Naive thymus-derived CD4-positive, alpha-beta T cell (primary cell): ENCODE data around the gene RMC1. TPM values are rescaled to one million over a fixed set of nuclear protein-coding genes. Genes with fewer than 3 reads are reported as not detected.
A peak's percentile ranks its signal among the peaks of the same experiment; 100 is the strongest.

ENCODE experiments used
- ATAC-seq: fragments of 150-1000 bp; cut with Tn5 transposase; 2 replicates; pipeline ENCODE4 v1.10.0; 2021; ENCODE audit warnings: mild to moderate bottlenecking, moderate library complexity
- CTCF ChIA-PET: fragments of 350-600 bp; sonication (Branson Sonifier 250); formaldehyde crosslinking; loops from one replicate; lab custom pipeline; 2021; ENCODE audit warnings: antibody characterized with exemption; lab: Charles Lee
- POLR2A ChIA-PET: fragments of 350-600 bp; sonication (Branson Sonifier 250); formaldehyde crosslinking; loops from one replicate; lab custom pipeline; 2021; ENCODE audit warnings: antibody characterized with exemption, inconsistent platforms; lab: Charles Lee
- DNase-seq, 9 donors: peaks; one replicate each; pipeline versions ENCODE4 v3.0.0 to v3.0.0-alpha.2; 2020 to 2022; ENCODE audit warnings: mixed read lengths in 1 of 9
- H3K27ac ChIP-seq: one replicate; pipeline ENCODE4 v1.7.0; 2013; ENCODE audit warnings: mild to moderate bottlenecking, low read depth, low read length, moderate library complexity
- H3K27me3 ChIP-seq, 2 donors: one replicate each; pipeline ENCODE4 v1.7.0; 2013; ENCODE audit warnings: low read length in 2 of 2, mild to moderate bottlenecking in 2 of 2, moderate library complexity in 2 of 2; ENCODE audit not compliant: control insufficient read depth in 2 of 2, insufficient read depth in 2 of 2
- H3K36me3 ChIP-seq, 3 experiments: 1 replicate in 2 of 3; 2 replicates in 1 of 3; pipeline ENCODE4 v1.7.0; 2013; ENCODE audit warnings: low read length in 3 of 3, mild to moderate bottlenecking in 3 of 3, moderate library complexity in 1 of 3; ENCODE audit not compliant: insufficient read depth in 3 of 3, control insufficient read depth in 2 of 3
- H3K4me1 ChIP-seq, 2 donors: one replicate each; pipeline ENCODE4 v1.7.0; 2013; ENCODE audit warnings: low read length in 2 of 2, mild to moderate bottlenecking in 2 of 2, moderate library complexity in 1 of 2; ENCODE audit not compliant: control insufficient read depth in 2 of 2, insufficient read depth in 2 of 2
- H3K4me3 ChIP-seq: 2 replicates; pipeline ENCODE4 v1.7.0; 2013; ENCODE audit warnings: mild to moderate bottlenecking, low read length
- H3K9me3 ChIP-seq, 3 experiments: 1 replicate in 2 of 3; 2 replicates in 1 of 3; pipeline ENCODE4 v1.7.0; 2013; ENCODE audit warnings: low read length in 3 of 3; ENCODE audit not compliant: control insufficient read depth in 2 of 3
- H3K27ac Mint-ChIP-seq, 9 donors: one replicate each; pipeline ENCODE4 v1.8.0; 2020 to 2022; ENCODE audit warnings: mixed read lengths in 9 of 9, mild to moderate bottlenecking in 8 of 9, moderate library complexity in 5 of 9, inconsistent platforms in 2 of 9
- H3K27me3 Mint-ChIP-seq, 5 donors: one replicate each; pipeline ENCODE4 v1.8.0; 2021 to 2022; ENCODE audit warnings: mixed read lengths in 5 of 5, mild to moderate bottlenecking in 1 of 5
- H3K36me3 Mint-ChIP-seq, 5 donors: one replicate each; pipeline ENCODE4 v1.8.0; 2020 to 2022; ENCODE audit warnings: mixed read lengths in 5 of 5, mild to moderate bottlenecking in 3 of 5, inconsistent platforms in 1 of 5
- H3K4me1 Mint-ChIP-seq, 7 donors: one replicate each; pipeline ENCODE4 v1.8.0; 2020 to 2022; ENCODE audit warnings: mixed read lengths in 7 of 7, mild to moderate bottlenecking in 3 of 7, inconsistent platforms in 1 of 7
- H3K4me3 Mint-ChIP-seq, 10 donors: one replicate each; pipeline ENCODE4 v1.8.0; 2020 to 2022; ENCODE audit warnings: mild to moderate bottlenecking in 10 of 10, mixed read lengths in 10 of 10, moderate library complexity in 6 of 10, inconsistent platforms in 2 of 10
- H3K9me3 Mint-ChIP-seq, 11 donors: one replicate each; pipeline ENCODE4 v1.8.0; 2020 to 2022; ENCODE audit warnings: mixed read lengths in 11 of 11, mild to moderate bottlenecking in 4 of 11, inconsistent platforms in 1 of 11, moderate library complexity in 1 of 11
- intact Hi-C, 2 donors: fragments of 100-400 bp; cut with micrococcal nuclease; formaldehyde crosslinking; loops; one replicate each; pipeline ENCODE4 v1.15.1; 2023
- polyA plus RNA-seq, 2 donors: library from polyadenylated mRNA; unstranded; fragments of 300-500 nt; fragmentation: Illumina TruSeq; gene quantifications; one replicate each; pipeline ENCODE4 v1.2.3, GENCODE V29; 2021
- total RNA-seq, 6 experiments: library from RNA in 5 of 6; stranded (reverse) in 5 of 6; gene quantifications; 1 replicate in 5 of 6; 2 replicates in 1 of 6; pipeline ENCODE4 v1.2.3 and lab custom pipeline; 2021 to 2026

The RMC1 gene
- total and polyA plus RNA-seq, 7 experiments from 2014 or later, result 23.1 to 59.7 (median 48.4) TPM

GRCh38 chr18:23531912-23532311 lies 28.6 kb downstream of the RMC1 start:
- no peaks in the 10 kb centered on the region for H3K27me3 Mint-ChIP-seq
- H3K4me3 Mint-ChIP-seq, result no peak overlapping the region
- Histone ChIP-seq H3K4me1 (no peaks in the 10 kb centered on the region), H3K36me3 (peaks cover 17 to 98% (median 54%) of the 10 kb centered on the region in 3 experiments), H3K27ac (no peak overlapping the region), H3K27me3 (no peaks in the 10 kb centered on the region), H3K4me3 (no peak overlapping the region), H3K9me3 (no peaks in the 10 kb centered on the region)
- H3K36me3 Mint-ChIP-seq, result peaks cover 7 to 64% (median 33%) of the 10 kb centered on the region in 5 donors
- H3K4me1 Mint-ChIP-seq, result peaks cover 0 to 8% (median 0%) of the 10 kb centered on the region in 7 donors
- no peaks in the 10 kb centered on the region for H3K9me3 Mint-ChIP-seq
- peak overlapping the region in 3 of 9 donors; percentile 33 to 66 (median 52) for H3K27ac Mint-ChIP-seq
- ChIA-PET CTCF (no interaction called here), POLR2A (no interaction called here)
- ATAC-seq, result no peak
- DNase-seq, result no peak
- intact Hi-C loops, result no loop called here

GRCh38 chr18:23532848-23533247 lies 29.5 kb downstream of the RMC1 start:
- H3K4me1 Mint-ChIP-seq, result peaks cover 0 to 8% (median 0%) of the 10 kb centered on the region in 7 donors
- no peaks in the 10 kb centered on the region for H3K9me3 Mint-ChIP-seq
- intact Hi-C loops, result no loop called here
- no peak overlapping the region for H3K4me3 Mint-ChIP-seq
- H3K4me1 ChIP-seq, result no peaks in the 10 kb centered on the region
- no peaks in the 10 kb centered on the region for H3K27me3 ChIP-seq
- ChIA-PET CTCF (no interaction called here), POLR2A (no interaction called here)
- H3K4me3 ChIP-seq, result no peak overlapping the region
- peaks cover 17 to 97% (median 54%) of the 10 kb centered on the region in 3 experiments for H3K36me3 ChIP-seq
- no peak for ATAC-seq
- no peak for DNase-seq
- no peaks in the 10 kb centered on the region for H3K9me3 ChIP-seq
- no peaks in the 10 kb centered on the region for H3K27me3 Mint-ChIP-seq
- H3K36me3 Mint-ChIP-seq, result peaks cover 7 to 63% (median 28%) of the 10 kb centered on the region in 5 donors
- H3K27ac ChIP-seq, result no peak overlapping the region
- peak overlapping the region in 6 of 9 donors; percentile 15 to 66 (median 55) for H3K27ac Mint-ChIP-seq

GRCh38 chr18:23534276-23534675 lies 31.0 kb downstream of the RMC1 start:
- Histone ChIP-seq H3K4me3 (no peak overlapping the region), H3K4me1 (peaks cover 0 to 3% of the 10 kb centered on the region in 2 donors), H3K27me3 (no peaks in the 10 kb centered on the region), H3K27ac (no peak overlapping the region), H3K36me3 (peaks cover 17 to 97% (median 62%) of the 10 kb centered on the region in 3 experiments), H3K9me3 (no peaks in the 10 kb centered on the region)
- Mint-ChIP-seq H3K27ac (no peak overlapping the region), H3K4me3 (no peak overlapping the region), H3K9me3 (no peaks in the 10 kb centered on the region), H3K4me1 (peaks cover 4 to 14% (median 5%) of the 10 kb centered on the region in 7 donors), H3K27me3 (no peaks in the 10 kb centered on the region), H3K36me3 (peaks cover 11 to 61% (median 25%) of the 10 kb centered on the region in 5 donors)
- ChIA-PET CTCF (interaction anchor here (0.9 kb wide), 1 partner anchor 18 kb away, joined by 4 read pairs; no protein-coding TSS in a partner anchor), POLR2A (no interaction called here)
- intact Hi-C loops, result no loop called here
- ATAC-seq (no peak), DNase-seq (no peak)

GRCh38 chr18:23536204-23536603 lies 32.9 kb downstream of the RMC1 start:
- POLR2A ChIA-PET, result no interaction called here
- no peaks in the 10 kb centered on the region for H3K27me3 ChIP-seq
- H3K36me3 Mint-ChIP-seq, result peaks cover 7 to 51% (median 25%) of the 10 kb centered on the region in 5 donors
- H3K4me1 ChIP-seq, result peaks cover 4 to 22% of the 10 kb centered on the region in 2 donors
- H3K9me3 ChIP-seq, result no peaks in the 10 kb centered on the region
- no peaks in the 10 kb centered on the region for H3K9me3 Mint-ChIP-seq
- peaks cover 8 to 84% (median 68%) of the 10 kb centered on the region in 3 experiments for H3K36me3 ChIP-seq
- no peaks in the 10 kb centered on the region for H3K27me3 Mint-ChIP-seq
- ATAC-seq (no peak), DNase-seq (no peak)
- H3K4me3 Mint-ChIP-seq, result no peak overlapping the region
- no peak overlapping the region for H3K4me3 ChIP-seq
- H3K27ac ChIP-seq, result no peak overlapping the region
- CTCF ChIA-PET, result no interaction called here
- H3K27ac Mint-ChIP-seq, result peak overlapping the region in 3 of 9 donors; percentile 22 to 41 (median 31)
- intact Hi-C loops, result no loop called here
- H3K4me1 Mint-ChIP-seq, result peaks cover 22 to 31% (median 25%) of the 10 kb centered on the region in 7 donors

GRCh38 chr18:23537274-23537673 lies 34.0 kb downstream of the RMC1 start:
- no peaks in the 10 kb centered on the region for H3K9me3 Mint-ChIP-seq
- Histone ChIP-seq H3K36me3 (peaks cover 8 to 74% (median 68%) of the 10 kb centered on the region in 3 experiments), H3K4me3 (no peak overlapping the region), H3K4me1 (peaks cover 11 to 33% of the 10 kb centered on the region in 2 donors), H3K27me3 (no peaks in the 10 kb centered on the region), H3K9me3 (no peaks in the 10 kb centered on the region), H3K27ac (no peak overlapping the region)
- ChIA-PET POLR2A (interaction anchor here (0.8 kb wide), 1 partner anchor 37 kb away, joined by 3 read pairs; no protein-coding TSS in a partner anchor), CTCF (interaction anchor here (0.6 kb wide), 2 partner anchors 16 to 92 kb away, joined by 3 to 8 read pairs; no protein-coding TSS in a partner anchor)
- ATAC-seq, result no peak
- H3K4me3 Mint-ChIP-seq, result no peak overlapping the region
- DNase-seq, result no peak
- H3K36me3 Mint-ChIP-seq, result peaks cover 7 to 44% (median 25%) of the 10 kb centered on the region in 5 donors
- H3K27ac Mint-ChIP-seq, result peak overlapping the region in 2 of 9 donors; percentile 28 to 66
- H3K27me3 Mint-ChIP-seq, result no peaks in the 10 kb centered on the region
- intact Hi-C loops, result no loop called here
- peaks cover 29 to 37% (median 35%) of the 10 kb centered on the region in 7 donors for H3K4me1 Mint-ChIP-seq

- H3K36me3 Mint-ChIP-seq, result peaks cover 7 to 47% (median 20%) of the 10 kb centered on the region in 5 donors
- no peaks in the 10 kb centered on the region for H3K9me3 Mint-ChIP-seq
- H3K4me1 Mint-ChIP-seq, result peaks cover 31 to 42% (median 40%) of the 10 kb centered on the region in 7 donors
- H3K36me3 ChIP-seq, result peaks cover 8 to 71% (median 68%) of the 10 kb centered on the region in 3 experiments
- H3K27me3 ChIP-seq, result no peaks in the 10 kb centered on the region
- ATAC-seq (no peak), DNase-seq (no peak)
- peaks cover 11 to 37% of the 10 kb centered on the region in 2 donors for H3K4me1 ChIP-seq
- H3K27ac Mint-ChIP-seq, result peak overlapping the region in 3 of 9 donors; percentile 25 to 64 (median 28)
- intact Hi-C loops, result no loop called here
- no peak overlapping the region for H3K4me3 Mint-ChIP-seq
- no peak overlapping the region for H3K27ac ChIP-seq
- H3K27me3 Mint-ChIP-seq, result no peaks in the 10 kb centered on the region
- POLR2A ChIA-PET, result interaction anchor here (0.8 kb wide), 1 partner anchor 36 kb away, joined by 3 read pairs; no protein-coding TSS in a partner anchor
- no peak overlapping the region for H3K4me3 ChIP-seq
- H3K9me3 ChIP-seq, result no peaks in the 10 kb centered on the region
- CTCF ChIA-PET, result interaction anchor here (0.6 kb wide), 1 partner anchor 91 kb away, joined by 8 read pairs; no protein-coding TSS in a partner anchor
Measured at GRCh38 chr18:23538001-23538400, 34.7 kb downstream of the RMC1 start.
